ENCODE results near the gene NDST3. TPM values are rescaled to one million over a fixed set of nuclear protein-coding genes. Genes with fewer than 3 reads are reported as not detected.

Gene NDST3
- total RNA-seq, 4 donors from 2014 or later: under 0.01 TPM; not detected in 3

DNA sequence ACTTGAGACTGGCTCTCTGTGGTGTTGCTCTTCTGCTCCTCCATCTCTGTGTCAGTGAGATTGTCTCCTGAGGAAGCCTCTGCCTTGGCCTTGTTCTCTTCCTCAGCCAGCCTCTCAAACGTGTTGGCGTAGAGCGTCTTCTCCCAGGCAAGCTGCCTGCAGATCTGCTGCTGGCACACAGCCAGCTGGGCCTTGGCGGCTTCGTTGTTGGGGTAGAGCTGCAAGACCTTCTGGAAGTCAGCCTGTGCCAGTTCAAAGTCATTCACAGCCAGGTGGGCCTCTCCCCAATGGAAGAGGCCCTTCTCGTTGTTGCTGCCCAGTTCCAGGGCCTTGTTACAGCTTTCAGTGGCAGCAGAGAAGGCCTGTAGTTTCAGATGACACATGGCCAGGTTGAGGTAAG is 159.1 kb downstream of the NDST3 start:
- TF ChIP-seq, protein P1, sequence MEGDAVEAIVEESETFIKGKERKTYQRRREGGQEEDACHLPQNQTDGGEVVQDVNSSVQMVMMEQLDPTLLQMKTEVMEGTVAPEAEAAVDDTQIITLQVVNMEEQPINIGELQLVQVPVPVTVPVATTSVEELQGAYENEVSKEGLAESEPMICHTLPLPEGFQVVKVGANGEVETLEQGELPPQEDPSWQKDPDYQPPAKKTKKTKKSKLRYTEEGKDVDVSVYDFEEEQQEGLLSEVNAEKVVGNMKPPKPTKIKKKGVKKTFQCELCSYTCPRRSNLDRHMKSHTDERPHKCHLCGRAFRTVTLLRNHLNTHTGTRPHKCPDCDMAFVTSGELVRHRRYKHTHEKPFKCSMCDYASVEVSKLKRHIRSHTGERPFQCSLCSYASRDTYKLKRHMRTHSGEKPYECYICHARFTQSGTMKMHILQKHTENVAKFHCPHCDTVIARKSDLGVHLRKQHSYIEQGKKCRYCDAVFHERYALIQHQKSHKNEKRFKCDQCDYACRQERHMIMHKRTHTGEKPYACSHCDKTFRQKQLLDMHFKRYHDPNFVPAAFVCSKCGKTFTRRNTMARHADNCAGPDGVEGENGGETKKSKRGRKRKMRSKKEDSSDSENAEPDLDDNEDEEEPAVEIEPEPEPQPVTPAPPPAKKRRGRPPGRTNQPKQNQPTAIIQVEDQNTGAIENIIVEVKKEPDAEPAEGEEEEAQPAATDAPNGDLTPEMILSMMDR (IDR thresholded peaks at IDR 0.05): no peak
- TF ChIP-seq POLR2A (IDR thresholded peaks at IDR 0.05; ENCODE audit: low read depth) (no peak), POLR2AphosphoS5 (IDR thresholded peaks at IDR 0.05) (no peak), EP300 (IDR thresholded peaks at IDR 0.05) (no peak)
- DNase-seq (ENCODE audit: extremely low spot score): no peak
- no peak overlapping the region for H3K4me3 ChIP-seq
- H3K27me3 ChIP-seq: no peaks in the 10 kb centered on the region
- H3K4me1 ChIP-seq: no peaks in the 10 kb centered on the region
- intact Hi-C loops (cut with DNase I): no loop called here
- no peak overlapping the region for H3K27ac ChIP-seq (replicated peaks in 1 of 4)
- no peaks in the 10 kb centered on the region for H3K9me3 ChIP-seq
- 86% methylated on average over 5 of the region's 6 CpGs for WGBS
- no peaks in the 10 kb centered on the region for H3K36me3 ChIP-seq

DNA sequence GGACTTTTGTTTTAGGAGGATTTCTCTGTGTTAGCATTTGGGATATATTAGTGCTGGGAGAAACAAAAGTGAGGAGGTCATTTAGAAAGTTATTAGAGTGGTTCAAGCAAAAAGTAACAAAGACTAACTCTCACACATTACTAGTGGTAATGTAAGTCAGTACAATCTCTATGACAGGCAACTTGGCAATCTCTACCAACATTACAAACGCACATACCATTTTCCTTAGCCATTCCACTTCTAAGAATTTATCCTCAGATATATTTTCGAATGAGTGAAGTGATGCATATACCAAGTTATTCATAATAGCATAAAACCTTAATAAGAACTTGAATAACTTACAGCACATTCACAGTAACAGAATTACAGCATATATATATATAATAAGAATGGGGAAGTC is 172.3 kb downstream of the NDST3 start:
- Histone ChIP-seq H3K4me1 (no peaks in the 10 kb centered on the region), H3K9me3 (peaks cover 0 to 20% (median 9%) of the 10 kb centered on the region in 4 donors), H3K27me3 (no peaks in the 10 kb centered on the region), H3K27ac (replicated peaks in 1 of 4) (no peak overlapping the region), H3K4me3 (no peak overlapping the region), H3K36me3 (no peaks in the 10 kb centered on the region)
- DNase-seq (ENCODE audit: extremely low spot score): no peak
- TF ChIP-seq POLR2AphosphoS5 (IDR thresholded peaks at IDR 0.05) (no peak), POLR2A (IDR thresholded peaks at IDR 0.05; ENCODE audit: low read depth) (no peak), EP300 (IDR thresholded peaks at IDR 0.05) (no peak)
- TF ChIP-seq, protein P1 (IDR thresholded peaks at IDR 0.05): no peak
- intact Hi-C loops (cut with DNase I): no loop called here
- 79% methylated on average over 2 of the region's 2 CpGs for WGBS

DNA sequence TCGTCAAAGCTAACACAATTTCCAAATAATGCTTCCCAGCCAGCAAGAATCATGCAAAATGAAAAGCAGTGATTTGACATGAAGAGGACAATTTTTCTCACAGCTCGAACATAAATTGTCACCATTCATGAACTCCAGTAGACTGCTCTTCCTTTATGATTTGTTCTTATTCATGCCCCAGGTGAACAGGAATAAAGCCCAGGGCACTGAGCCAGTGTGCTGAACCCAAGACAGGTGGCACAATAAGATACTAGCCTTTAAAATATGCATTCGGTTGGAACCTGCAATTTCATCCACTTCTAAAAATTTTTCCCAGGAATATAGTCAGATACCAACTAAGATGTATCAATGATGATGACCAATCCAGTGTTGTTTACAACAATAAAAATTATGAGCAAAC is 178.8 kb downstream of the NDST3 start:
- Histone ChIP-seq H3K27me3 (no peaks in the 10 kb centered on the region), H3K4me1 (no peaks in the 10 kb centered on the region), H3K4me3 (no peak overlapping the region), H3K9me3 (no peaks in the 10 kb centered on the region), H3K27ac (replicated peaks in 1 of 4) (no peak overlapping the region), H3K36me3 (no peaks in the 10 kb centered on the region)
- TF ChIP-seq POLR2AphosphoS5 (IDR thresholded peaks at IDR 0.05): no peak
- TF ChIP-seq EP300 (IDR thresholded peaks at IDR 0.05): no peak
- no peak for TF ChIP-seq POLR2A (IDR thresholded peaks at IDR 0.05; ENCODE audit: low read depth)
- TF ChIP-seq, protein P1 (IDR thresholded peaks at IDR 0.05): no peak
- intact Hi-C loops (cut with DNase I): no loop called here
- 87% methylated on average over 3 of the region's 3 CpGs for WGBS
- DNase-seq (ENCODE audit: extremely low spot score): no peak

DNA sequence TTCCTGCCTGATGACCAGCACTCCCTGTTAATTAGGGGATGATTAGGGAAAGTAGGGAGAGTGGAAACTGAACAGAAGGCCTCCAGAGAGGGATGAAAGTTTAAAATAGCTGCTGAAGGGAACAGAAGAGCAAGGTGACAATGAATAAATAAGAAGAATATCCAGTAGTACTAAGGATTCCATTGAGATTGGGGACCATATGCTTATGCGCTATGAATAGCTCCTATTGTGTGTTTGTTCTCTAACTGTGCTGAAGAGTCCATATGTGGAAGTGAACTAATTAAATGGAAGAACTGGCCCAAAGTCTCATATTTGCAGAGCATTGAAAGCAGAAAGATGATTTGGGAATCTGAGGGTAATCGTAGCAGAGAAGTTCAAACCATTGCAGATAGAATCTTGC is 181.5 kb downstream of the NDST3 start:
- Histone ChIP-seq H3K4me3 (no peak overlapping the region), H3K4me1 (no peaks in the 10 kb centered on the region), H3K9me3 (no peaks in the 10 kb centered on the region), H3K27me3 (no peaks in the 10 kb centered on the region), H3K27ac (replicated peaks in 1 of 4) (no peak overlapping the region), H3K36me3 (no peaks in the 10 kb centered on the region)
- no peak for TF ChIP-seq EP300 (IDR thresholded peaks at IDR 0.05)
- no peak for TF ChIP-seq POLR2AphosphoS5 (IDR thresholded peaks at IDR 0.05)
- no peak for TF ChIP-seq POLR2A (IDR thresholded peaks at IDR 0.05; ENCODE audit: low read depth)
- TF ChIP-seq, protein P1 (IDR thresholded peaks at IDR 0.05): no peak
- WGBS: 94% methylated on average over 2 of the region's 2 CpGs
- DNase-seq (ENCODE audit: extremely low spot score): no peak
- intact Hi-C loops (cut with DNase I): no loop called here

DNA sequence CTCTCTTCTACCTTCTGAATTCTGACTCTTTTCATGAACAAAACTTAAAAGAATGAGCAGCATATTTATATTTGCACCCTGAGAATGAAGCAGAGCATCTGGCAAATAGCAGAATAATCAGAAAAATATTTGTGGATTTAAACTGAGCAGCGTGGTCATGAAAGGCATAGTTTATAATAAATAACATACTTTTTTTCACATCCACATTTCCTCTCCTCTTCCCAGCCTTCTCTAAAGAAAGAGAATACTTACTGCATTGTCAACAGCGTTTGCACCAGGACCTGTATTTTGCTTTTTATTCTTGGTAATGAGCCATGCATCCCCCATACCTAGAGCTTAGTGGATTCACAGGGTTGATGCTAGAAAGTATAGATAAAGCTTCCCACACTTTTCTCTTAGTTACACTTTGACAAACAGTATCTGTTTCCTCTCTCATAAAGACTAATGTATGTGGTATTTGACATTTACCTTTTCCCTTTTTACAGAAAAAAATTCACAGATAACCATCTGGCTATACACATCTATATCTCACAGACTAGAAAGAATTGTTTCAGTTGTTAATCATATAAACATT is 187.0 kb downstream of the NDST3 start:
- no peak for TF ChIP-seq EP300 (IDR thresholded peaks at IDR 0.05)
- no peak for TF ChIP-seq POLR2AphosphoS5 (IDR thresholded peaks at IDR 0.05)
- Histone ChIP-seq H3K36me3 (no peaks in the 10 kb centered on the region), H3K4me3 (no peak overlapping the region), H3K4me1 (no peaks in the 10 kb centered on the region), H3K9me3 (no peaks in the 10 kb centered on the region), H3K27me3 (no peaks in the 10 kb centered on the region), H3K27ac (replicated peaks in 1 of 4) (no peak overlapping the region)
- intact Hi-C loops (cut with DNase I): loop anchor here (10.0 kb wide), 1 partner anchor 1867 kb away; no protein-coding TSS in a partner anchor
- no peak for DNase-seq (ENCODE audit: extremely low spot score)
- 31% methylated on average over 2 of the region's 2 CpGs for WGBS

All from esophagus muscularis mucosa (tissue), 4 donors.